ENCODE results near the gene CETP.
A peak's percentile ranks its signal among the peaks of the same experiment; 100 is the strongest.
"Not testable (repeated sequence)": the region's sequence is repeated elsewhere in the genome, so short reads cannot be mapped to it uniquely, and the experiment has no call there.

CETP gene

DNA sequence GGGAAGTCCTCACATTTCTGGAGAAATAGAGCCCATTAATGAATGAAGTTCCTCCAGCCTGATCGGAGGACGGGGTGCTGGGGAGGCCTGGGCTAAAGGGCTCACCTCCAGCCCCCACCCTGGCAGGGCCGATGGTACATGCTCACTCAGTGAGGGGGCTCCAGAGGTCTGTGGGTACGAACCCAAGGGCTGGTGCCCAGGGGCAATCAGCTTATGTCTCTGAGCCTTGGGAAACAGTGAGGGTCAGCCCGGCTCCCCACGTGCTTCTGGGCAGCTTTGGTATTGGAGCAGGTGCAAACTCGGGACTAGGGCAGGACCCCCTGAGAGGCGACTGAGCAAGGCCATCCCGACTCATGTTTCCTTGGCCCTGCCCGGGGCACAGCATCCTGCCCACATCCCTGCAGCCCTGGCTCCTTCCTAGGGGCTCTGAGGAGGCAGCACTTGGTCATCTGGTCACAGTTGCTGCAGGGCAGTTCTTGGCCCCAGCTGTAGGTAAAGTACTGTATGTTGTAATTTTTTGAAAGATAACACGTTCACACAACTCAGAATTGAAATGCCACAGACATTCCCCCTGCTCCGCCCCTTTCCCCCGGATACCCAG, 969 bp upstream of the CETP start:
- DNase-seq (ENCODE audit: low spot score): no peak

- no peak for DNase-seq (ENCODE audit: low spot score)
Observed at GRCh38 chr16:56961386-56961785, 364 bp upstream of the CETP start.

DNA sequence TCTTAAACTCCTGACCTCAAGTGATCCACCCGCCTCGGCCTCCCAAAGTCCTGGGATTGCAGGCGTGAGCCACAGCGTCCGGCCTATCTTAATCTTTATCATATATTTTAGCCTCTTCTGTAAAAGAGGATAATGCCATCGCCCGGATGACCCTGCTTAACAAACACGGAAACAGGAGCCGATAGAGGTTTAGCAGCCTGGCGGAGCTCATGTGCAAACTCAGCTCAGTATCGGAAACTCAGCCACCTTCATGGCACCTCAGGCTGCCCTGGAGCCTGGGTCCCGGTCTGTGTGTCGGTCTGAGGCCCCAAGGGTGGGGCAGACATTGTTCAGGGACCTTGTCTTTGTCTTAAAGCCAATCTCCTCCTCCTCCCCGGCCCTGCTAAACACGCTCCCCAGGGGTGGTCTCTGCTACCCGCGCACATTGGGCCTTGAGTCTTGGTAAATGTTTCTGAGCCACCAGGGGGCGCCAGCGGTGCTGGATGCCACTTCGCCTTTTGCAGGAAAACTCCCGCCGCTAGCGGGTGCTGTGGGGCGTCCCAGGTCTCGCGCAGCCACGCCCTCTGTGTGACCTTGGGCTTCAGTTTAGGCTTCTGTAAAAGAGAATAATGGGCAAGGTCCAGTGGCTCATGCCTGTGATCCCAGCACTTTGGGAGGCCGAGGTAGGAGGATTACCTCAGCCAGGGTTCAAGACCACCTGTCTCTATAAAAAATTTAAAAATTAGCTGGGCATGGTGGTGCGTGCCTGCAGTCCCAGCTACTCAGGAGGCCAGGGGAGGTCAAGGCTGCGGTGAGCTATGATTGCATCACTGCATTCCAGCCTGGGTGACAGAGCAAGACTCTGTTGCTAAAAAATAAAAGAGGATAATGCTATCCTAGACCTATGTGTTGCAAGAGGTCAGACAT, 2.7 kb downstream of the CETP start:
- peak; percentile 92 for DNase-seq (ENCODE audit: low spot score)

DNA sequence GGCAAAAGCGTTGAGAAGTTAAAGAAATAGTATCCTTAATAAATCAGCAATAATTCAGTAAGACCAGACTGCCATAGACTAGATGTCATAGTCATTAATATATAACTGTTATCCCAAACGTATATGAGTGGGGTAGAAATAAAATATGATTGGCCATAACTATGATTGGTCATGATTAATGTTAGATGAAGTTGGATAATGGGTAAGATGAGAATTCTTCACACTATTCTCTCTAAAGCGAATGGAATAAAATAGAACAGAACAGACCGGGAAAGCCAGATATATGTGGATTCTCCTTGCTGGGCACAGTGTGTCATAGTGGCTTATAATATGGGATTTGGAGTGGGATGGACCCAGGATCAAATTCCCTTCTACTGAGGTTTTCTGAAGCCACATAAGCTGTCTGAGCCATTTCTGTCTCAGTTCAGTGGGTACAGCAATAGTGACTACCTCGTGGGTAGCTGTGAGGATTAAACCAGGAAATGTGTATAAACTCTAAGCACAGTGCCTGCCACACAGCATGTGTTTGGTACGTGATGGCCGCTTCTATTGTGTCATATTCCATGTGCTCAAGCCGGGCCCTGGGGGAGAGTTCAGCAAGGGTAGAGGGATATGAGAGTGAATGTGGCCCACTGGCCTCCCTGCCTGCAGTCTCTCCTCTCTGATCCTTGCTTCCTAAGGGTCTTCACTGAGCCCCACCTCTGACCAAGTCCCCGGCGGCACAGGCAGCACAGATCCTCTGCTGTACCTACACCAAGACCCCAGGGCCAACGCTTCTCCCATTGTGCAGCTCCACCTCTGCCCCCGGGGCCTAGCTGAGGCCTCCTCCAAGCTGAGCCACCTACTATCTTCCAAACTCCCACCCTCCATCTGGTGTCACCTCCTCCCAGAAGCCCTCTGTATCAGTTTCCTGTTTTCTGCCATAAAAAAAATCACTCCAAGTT, 3.7 kb downstream of the CETP start:
- DNase-seq (ENCODE audit: low spot score): no peak

DNA sequence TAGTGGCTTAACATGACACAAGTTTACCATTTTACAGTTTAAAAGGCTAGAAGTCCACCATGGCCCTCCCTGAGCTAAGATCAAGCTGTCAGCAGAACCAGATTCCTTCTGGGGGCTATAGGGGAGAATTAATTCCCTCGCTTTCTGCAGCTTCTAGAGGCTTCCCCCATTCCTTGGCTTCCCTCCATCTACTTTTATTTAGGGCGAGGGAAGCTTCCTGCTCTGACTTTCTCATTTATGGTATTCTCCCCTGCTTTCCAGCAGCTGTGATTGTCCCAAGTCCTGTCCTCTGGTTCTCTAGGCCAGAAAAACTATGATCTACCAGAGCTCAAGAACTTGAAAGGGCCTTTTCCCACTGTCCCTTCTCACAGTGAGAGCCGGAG, 4.3 kb downstream of the CETP start:
- DNase-seq (ENCODE audit: low spot score): no peak

DNA sequence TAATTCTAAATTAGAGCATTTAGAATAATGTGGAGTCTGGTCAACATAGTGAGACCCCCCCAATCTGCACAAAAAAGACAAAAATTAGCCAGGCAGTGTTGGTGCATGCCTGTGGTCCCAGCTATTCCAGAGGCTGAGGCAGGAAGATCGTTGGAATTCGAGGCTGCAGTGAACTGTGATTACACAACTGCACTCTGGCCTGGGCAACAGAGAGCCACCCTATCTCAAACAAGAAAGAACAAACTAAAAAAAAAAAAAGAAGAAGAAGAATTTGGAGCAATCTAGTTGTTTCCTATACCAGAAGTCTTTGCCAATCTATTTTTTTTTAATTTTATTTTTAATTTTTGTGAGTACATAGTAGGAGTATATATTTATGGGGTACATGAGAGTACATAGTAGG, 6.0 kb downstream of the CETP start:
- no peak for DNase-seq (ENCODE audit: low spot score)

GRCh38 chr16:56969769-56970168, 8.0 kb downstream of the CETP start:
- no peak for DNase-seq (ENCODE audit: low spot score)

GRCh38 chr16:56970934-56971767, 9.4 kb downstream of the CETP start:
- DNase-seq (ENCODE audit: low spot score): no peak

GRCh38 chr16:56971768-56972043, 10.0 kb downstream of the CETP start:
- DNase-seq (ENCODE audit: low spot score): no peak

DNA sequence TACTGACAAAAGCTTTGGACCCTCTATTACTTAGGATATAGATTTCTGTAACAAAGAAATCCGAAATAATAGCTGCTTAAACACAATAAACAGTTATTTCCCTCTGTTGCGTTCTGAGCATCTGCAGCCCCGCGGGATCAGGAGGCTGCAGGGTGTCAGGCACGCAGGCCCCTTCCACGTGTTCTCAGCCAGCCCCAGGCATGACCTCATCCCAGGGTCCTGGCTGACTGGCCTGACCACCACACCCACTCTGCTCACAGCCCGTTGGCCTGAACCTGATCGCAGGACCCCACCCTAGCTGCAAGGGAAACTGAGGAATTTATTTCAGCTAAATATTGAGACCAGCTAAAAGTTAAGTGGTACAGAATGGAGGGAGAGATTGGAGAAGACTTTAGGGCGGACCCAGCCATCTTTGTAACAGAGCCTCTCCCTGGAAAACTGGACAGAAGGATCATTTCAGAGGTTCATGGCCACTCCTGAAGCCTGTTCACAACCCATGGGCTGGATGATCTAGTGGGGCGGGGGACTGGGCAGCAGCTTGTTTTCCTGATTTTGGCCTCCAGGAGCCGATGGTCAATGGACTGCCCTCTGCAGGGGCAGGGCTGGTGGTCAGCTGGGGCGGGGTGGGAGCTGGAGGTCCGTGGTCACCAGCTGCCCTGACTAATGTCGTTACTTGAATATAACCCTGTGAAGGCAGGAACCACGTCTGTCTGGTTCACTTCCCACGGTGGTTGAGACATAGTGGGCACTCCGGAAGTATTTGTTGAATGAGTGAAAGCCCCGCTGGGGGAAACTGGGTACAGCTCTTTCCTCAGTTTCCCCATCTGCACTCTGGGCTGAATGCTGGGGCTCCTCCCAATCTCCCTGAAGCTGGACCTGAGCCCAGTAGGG, 10.9 kb downstream of the CETP start:
- no peak for DNase-seq (ENCODE audit: low spot score)

DNA sequence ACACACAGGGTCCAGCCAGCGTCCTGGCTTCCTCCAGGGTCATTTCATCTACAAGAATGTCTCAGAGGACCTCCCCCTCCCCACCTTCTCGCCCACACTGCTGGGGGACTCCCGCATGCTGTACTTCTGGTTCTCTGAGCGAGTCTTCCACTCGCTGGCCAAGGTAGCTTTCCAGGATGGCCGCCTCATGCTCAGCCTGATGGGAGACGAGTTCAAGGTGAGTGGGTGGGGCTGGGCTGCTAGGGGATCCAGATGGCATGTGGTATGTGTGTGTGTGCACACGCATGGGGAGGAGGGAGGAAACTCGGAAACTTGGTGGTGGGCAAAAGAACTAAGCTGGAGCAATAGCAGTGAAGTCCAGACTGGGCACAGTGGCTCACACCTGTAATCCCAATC, 11.5 kb downstream of the CETP start:
- DNase-seq (ENCODE audit: low spot score): no peak

DNA sequence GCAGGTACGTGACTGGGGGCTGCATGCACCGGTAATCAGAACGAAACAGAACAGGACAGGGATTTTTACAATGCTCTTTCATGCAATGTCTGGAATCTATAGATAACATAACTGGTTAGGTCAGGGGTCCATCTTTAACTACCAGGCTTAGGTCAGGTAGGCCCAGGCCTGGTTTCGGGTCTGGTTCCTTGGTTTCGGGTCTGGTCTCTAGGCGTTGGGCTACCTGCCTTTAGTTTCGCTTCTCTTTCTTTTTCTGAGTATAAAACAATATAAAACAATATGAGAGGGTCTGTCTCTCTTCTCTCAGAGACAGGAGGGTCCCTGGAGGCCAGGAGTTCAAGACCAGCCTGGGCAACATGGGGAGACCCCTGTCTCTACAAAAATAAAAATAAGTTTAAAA, 12.1 kb downstream of the CETP start:
- not testable (repeated sequence) for DNase-seq (ENCODE audit: low spot score)

- no peak for DNase-seq (ENCODE audit: low spot score)
Observed at GRCh38 chr16:56974549-56975300, 13.0 kb downstream of the CETP start.

- DNase-seq (ENCODE audit: low spot score): no peak
Observed at GRCh38 chr16:56975714-56976113, 14.0 kb downstream of the CETP start.

- no peak for DNase-seq (ENCODE audit: low spot score)
Observed at GRCh38 chr16:56977216-56977615, 15.5 kb downstream of the CETP start.

- no peak for DNase-seq (ENCODE audit: low spot score)
Observed at GRCh38 chr16:56977823-56978430, 16.2 kb downstream of the CETP start.

GRCh38 chr16:56980201-56980535, 18.4 kb downstream of the CETP start:
- no peak for DNase-seq (ENCODE audit: low spot score)

GRCh38 chr16:56980792-56981724, 19.3 kb downstream of the CETP start:
- no peak for DNase-seq (ENCODE audit: low spot score)

Data from hematopoietic multipotent progenitor cell treated with erythropoietin and hydrocortisone succinate and interleukin-3 and kit ligand, for 15 days (in vitro differentiated cells).